Fibroblast of the aortic adventitia (primary cell): ENCODE measurements around the gene KLK5. TPM values are rescaled to one million over a fixed set of nuclear protein-coding genes. Genes with fewer than 3 reads are reported as not detected.

Experiments
- DNase-seq: peaks from one replicate; pipeline ENCODE4 v3.0.0-alpha.2; 2010; ENCODE audit warnings: low read depth
- H3K4me3 ChIP-seq: 2 replicates; pipeline ENCODE4 v1.5.1; 2011; ENCODE audit warnings: low read depth, mild to moderate bottlenecking, control low read depth, low read length, moderate library complexity
- CTCF ChIP-seq: IDR thresholded peaks from 2 replicates; pipeline ENCODE4 v1.5.1; 2011; ENCODE audit warnings: mild to moderate bottlenecking, low read length, control low read depth, inconsistent platforms; ENCODE audit not compliant: insufficient read depth
- total RNA-seq: library from RNA; depleted of rRNA; stranded (reverse); fragments of >200 nt; gene quantifications from 2 replicates; pipeline ENCODE4 v1.2.3, GENCODE V29; 2012; ENCODE audit warnings: low replicate concordance

Gene KLK5
- total RNA-seq, 1 donor: 0.99 TPM

GRCh38 chr19:50959731-50960500 lies 7.1 kb upstream of the KLK5 start:
- no peak overlapping the region for H3K4me3 ChIP-seq
- no peak for TF ChIP-seq CTCF
- DNase-seq: no peak

- TF ChIP-seq CTCF: no peak
- no peak for DNase-seq
- H3K4me3 ChIP-seq: no peak overlapping the region
Observed at GRCh38 chr19:50957587-50957986, 4.7 kb upstream of the KLK5 start.

- no peak overlapping the region for H3K4me3 ChIP-seq
- DNase-seq: no peak
- no peak for TF ChIP-seq CTCF
Observed at GRCh38 chr19:50949861-50950260, 3.0 kb downstream of the KLK5 start.

GRCh38 chr19:50947123-50947522 lies 5.7 kb downstream of the KLK5 start:
- DNase-seq: no peak
- no peak overlapping the region for H3K4me3 ChIP-seq
- no peak for TF ChIP-seq CTCF

- no peak for TF ChIP-seq CTCF
- DNase-seq: no peak
- H3K4me3 ChIP-seq: no peak overlapping the region
Observed at GRCh38 chr19:50944795-50945194, 8.0 kb downstream of the KLK5 start.

- H3K4me3 ChIP-seq: no peak overlapping the region
- no peak for DNase-seq
- TF ChIP-seq CTCF: no peak
Observed at GRCh38 chr19:50943074-50943828, 9.6 kb downstream of the KLK5 start.

- TF ChIP-seq CTCF: no peak
- H3K4me3 ChIP-seq: no peak overlapping the region
- no peak for DNase-seq
Observed at GRCh38 chr19:50939596-50939995, 13.2 kb downstream of the KLK5 start.
